ENCODE results near the gene TMEM72.

- TF ChIP-seq CTCF (IDR thresholded peaks at IDR 0.05) (no peak), POLR2A (IDR thresholded peaks at IDR 0.05) (no peak)
These were observed 74.1 kb downstream of the TMEM72 start for GRCh38 chr10:44985175-44985681.

Data from lower leg skin (tissue), 3 donors.